HG03095 (cell line): ENCODE results near the gene CBX2.
"Not testable (repeated sequence)": the region's sequence is repeated elsewhere in the genome, so short reads cannot be mapped to it uniquely, and the experiment has no call there.

Experiments used
- ATAC-seq: cut with Tn5 transposase; IDR thresholded peaks from one replicate; pipeline ENCODE4 v1.9.1; 2021; ENCODE audit warnings: moderate library complexity; ENCODE audit not compliant: unreplicated experiment

CBX2 gene

GRCh38 chr17:79769570-79770506 lies 8.1 kb upstream of the CBX2 start:
- ATAC-seq = no peak

DNA sequence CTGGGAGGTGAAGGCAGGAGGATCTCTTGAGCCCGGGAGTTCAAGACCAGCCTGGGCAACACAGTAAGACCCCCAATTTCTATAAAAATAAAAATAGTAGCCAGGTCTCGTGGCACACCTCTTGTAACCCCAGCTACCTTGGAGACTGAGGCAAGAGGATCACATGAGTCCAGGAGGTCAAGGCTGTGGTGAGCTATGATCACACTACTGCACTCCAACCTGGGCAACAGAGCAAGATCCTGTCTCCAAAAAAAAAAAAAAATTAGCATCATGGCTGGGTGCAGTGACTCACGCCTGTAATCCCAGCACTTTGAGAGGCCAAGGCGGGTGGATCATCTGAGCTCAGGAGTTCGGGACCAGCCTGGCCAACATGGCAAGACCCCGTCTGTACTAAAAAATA lies 6.7 kb upstream of the CBX2 start:
- no peak for ATAC-seq

GRCh38 chr17:79772726-79773125 lies 5.2 kb upstream of the CBX2 start:
- ATAC-seq = not testable (repeated sequence)

- ATAC-seq = no peak
Measured at GRCh38 chr17:79774561-79774975, 3.4 kb upstream of the CBX2 start.

DNA sequence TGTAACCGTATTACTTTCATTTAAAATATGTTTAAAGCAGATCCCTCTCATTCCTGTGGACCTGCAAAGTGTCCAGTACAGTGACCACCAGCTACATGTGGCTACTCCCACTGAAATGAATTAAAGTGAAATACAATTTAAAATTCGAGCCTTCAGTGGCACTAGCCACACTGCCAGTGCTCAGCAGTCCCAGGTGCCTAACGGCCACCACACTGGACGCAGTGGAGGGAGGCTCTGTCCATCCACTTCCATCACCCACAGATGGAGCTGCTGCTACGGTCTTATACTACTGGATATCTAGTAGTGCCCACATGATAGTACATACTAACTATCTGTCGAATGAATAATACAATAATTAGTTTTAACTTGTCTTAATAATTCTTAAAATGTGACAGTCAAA lies 2.3 kb upstream of the CBX2 start:
- ATAC-seq = no peak

GRCh38 chr17:79776376-79777119 lies 1.4 kb upstream of the CBX2 start:
- ATAC-seq = no peak

DNA sequence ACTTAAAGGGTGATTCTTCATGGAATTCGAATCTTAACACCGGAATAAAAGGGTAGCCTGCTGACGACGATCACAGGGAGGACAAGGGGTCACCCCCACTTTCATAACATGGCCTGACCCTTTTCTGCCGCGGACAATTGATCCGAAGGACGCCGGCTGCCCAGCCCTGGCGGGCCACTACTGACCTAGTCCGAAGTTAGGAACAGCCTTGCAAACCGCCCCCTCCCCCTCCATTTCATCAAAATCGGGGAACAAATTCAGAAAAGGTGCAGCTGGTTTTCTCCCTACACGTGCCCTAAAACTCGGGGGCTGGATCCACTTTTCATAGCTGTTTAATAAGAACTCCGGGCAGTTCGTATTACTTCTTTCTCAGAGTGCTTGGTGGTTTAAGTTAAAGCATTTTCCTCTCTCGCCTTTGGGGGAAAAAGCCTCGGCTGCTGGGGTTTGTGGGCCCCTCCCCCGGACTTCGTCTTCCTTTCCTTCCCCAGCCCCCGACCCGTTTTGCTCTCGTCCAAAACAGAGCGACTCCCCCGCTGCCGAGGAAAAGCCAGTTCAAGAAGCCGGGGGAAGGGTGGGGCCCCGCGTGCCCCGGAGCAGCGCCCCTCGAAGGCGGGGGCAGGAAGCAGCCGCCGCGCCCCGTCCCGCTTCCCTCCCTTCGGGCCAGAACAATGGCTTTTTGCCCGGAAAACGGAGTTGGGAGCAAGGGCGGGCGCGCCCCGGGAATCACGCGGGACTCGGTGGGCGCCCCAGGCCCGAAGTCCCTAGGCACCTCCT lies 641 bp upstream of the CBX2 start:
- no peak for ATAC-seq

GRCh38 chr17:79778504-79779083 lies 646 bp downstream of the CBX2 start:
- ATAC-seq = no peak

DNA sequence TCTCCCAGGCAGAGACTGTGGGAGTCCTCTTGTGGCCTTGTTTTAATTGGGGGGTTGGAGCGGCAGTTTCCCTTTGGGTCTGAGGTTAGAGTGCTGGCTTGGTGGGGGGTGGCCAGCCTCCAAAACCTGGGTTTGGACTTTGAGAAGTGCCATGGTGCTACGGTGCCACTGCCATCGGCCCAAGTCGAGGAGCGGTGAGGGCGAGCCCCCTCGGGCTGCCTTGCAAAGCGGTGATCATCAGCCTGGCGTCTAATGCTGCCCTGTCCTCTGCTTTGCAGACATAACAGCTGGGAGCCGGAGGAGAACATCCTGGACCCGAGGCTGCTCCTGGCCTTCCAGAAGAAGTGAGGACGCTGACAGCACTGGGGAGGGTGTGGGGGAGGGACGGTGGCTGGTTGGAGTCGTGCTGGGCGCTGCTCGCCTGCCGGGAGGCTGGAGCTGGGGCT lies 1.2 kb downstream of the CBX2 start:
- ATAC-seq = no peak

DNA sequence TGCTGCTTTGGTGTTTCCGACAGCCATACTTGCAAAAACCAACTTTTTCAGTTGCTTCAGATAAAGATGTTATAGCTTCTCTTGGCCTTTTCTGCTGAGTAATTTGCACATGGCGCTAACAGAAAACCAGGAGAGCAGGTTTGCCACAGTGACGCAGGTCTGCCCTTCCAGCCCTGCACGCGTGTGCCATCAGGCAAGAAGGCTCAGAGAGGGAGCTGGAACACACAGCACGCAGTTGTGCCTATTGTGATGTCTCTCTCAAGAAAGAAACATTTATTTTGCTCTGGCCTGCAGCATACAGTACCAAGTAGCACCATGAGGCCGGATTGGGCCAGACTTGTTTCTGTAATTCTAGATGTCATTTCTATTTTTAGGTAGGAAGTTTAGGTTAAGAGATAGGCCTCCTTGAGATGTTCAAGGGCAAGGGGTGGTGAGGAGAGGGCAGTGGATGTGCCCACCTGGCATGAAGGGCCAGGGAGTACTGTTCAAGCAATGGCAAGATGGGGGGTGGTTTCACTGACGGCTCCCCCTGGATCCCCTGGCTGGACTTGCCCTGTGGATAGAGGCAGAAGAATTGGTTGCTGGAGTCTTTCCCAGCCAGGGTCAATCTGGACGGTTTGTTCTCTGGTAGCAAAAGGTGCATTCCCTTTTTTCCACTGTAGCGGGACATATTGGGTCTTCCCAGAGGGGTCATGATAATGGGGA lies 1.9 kb downstream of the CBX2 start:
- ATAC-seq = no peak

DNA sequence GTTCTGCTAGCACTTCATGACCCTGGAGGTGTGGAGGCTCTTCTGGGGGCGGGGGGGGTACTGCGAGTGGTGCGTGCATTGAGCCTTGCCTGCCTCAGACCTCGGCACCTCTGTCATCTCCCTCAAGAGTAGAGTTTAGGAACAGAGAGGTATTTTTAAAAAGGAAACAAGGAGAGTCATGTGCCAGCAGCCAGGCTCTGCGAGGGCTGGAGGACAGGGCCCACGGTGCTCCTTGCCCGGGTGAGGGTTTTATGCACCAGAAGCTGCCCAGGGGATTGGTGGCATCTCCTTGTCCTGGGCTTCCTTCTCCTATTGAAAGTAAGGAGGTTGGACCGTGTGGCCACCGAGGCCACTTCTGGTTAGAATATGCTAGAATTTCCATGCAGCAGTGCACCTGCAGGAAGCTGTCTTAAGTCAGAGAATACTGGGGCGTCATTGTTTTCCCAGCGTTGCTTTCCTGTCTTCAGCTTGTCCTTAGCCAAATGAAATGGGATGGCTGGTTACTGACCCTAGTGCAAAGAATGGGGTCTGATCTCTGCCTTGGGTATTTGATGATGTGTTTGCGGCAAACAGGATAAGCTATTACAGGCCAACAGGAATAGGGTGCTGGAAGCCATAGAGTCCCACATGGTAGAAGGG lies 3.2 kb downstream of the CBX2 start:
- ATAC-seq = no peak

- no peak for ATAC-seq
Measured at GRCh38 chr17:79781736-79782575, 4.0 kb downstream of the CBX2 start.

- ATAC-seq = no peak
Measured at GRCh38 chr17:79783891-79784290, 5.9 kb downstream of the CBX2 start.

- no peak for ATAC-seq
Measured at GRCh38 chr17:79784353-79785016, 6.5 kb downstream of the CBX2 start.

- no peak for ATAC-seq
Measured at GRCh38 chr17:79785017-79785899, 7.3 kb downstream of the CBX2 start.

GRCh38 chr17:79785900-79786810 lies 8.2 kb downstream of the CBX2 start:
- ATAC-seq = no peak
